ENCODE measurements around the gene UNC13C. TPM values are rescaled to one million over a fixed set of nuclear protein-coding genes. Genes with fewer than 3 reads are reported as not detected.

The UNC13C gene
- total RNA-seq, 2 experiments from 2014 or later, result not detected

GRCh38 chr15:54547491-54547890 lies 569.2 kb downstream of the UNC13C start:
- Histone ChIP-seq H2AFZ (ENCODE audit: low read length) (no peak overlapping the region), H3K4me1 (ENCODE audit: insufficient read depth, low read length, poor library complexity, severe bottlenecking) (no peaks in the 10 kb centered on the region), H3K79me2 (ENCODE audit: insufficient read depth, low read depth, low read length) (no peaks in the 10 kb centered on the region), H3K4me2 (ENCODE audit: low read length) (no peak overlapping the region), H3K27ac (ENCODE audit: low read depth, low read length, poor library complexity, severe bottlenecking) (no peak overlapping the region), H4K20me1 (ENCODE audit: insufficient read depth, low read length) (no peaks in the 10 kb centered on the region), H3K9me2 (ENCODE audit: insufficient read depth, low read length) (no peaks in the 10 kb centered on the region), H3K4me3 (ENCODE audit: low read depth, low read length, poor library complexity, severe bottlenecking) (no peak overlapping the region), H3K36me3 (ENCODE audit: insufficient read depth, low read length) (no peaks in the 10 kb centered on the region), H3K9me3 (ENCODE audit: low read length) (no peaks in the 10 kb centered on the region)
- TF ChIP-seq CTCF (conservative IDR thresholded peaks at IDR 0.05; ENCODE audit: low read length), result no peak
- no peak for TF ChIP-seq EZH2phosphoT487 (IDR thresholded peaks at IDR 0.05; ENCODE audit: borderline replicate concordance, low read depth, low read length)
- BruUV-seq (replicated peaks), result no TSS peak
- ChIA-PET CTCF (ENCODE audit: unreplicated experiment) (no interaction called here), POLR2A (no interaction called here)
- intact Hi-C loops (cut with micrococcal nuclease; ENCODE audit: unreplicated experiment), result no loop called here
- no peak for DNase-seq (ENCODE audit: low spot score)

GRCh38 chr15:54550954-54551353 lies 572.7 kb downstream of the UNC13C start:
- intact Hi-C loops (cut with micrococcal nuclease; ENCODE audit: unreplicated experiment), result no loop called here
- Histone ChIP-seq H3K4me3 (ENCODE audit: low read depth, low read length, poor library complexity, severe bottlenecking) (no peak overlapping the region), H3K27ac (ENCODE audit: low read depth, low read length, poor library complexity, severe bottlenecking) (no peak overlapping the region), H2AFZ (ENCODE audit: low read length) (no peak overlapping the region), H4K20me1 (ENCODE audit: insufficient read depth, low read length) (no peaks in the 10 kb centered on the region), H3K36me3 (ENCODE audit: insufficient read depth, low read length) (no peaks in the 10 kb centered on the region), H3K9me3 (ENCODE audit: low read length) (no peaks in the 10 kb centered on the region), H3K79me2 (ENCODE audit: insufficient read depth, low read depth, low read length) (no peaks in the 10 kb centered on the region), H3K9me2 (ENCODE audit: insufficient read depth, low read length) (no peaks in the 10 kb centered on the region), H3K4me2 (ENCODE audit: low read length) (no peak overlapping the region), H3K4me1 (ENCODE audit: insufficient read depth, low read length, poor library complexity, severe bottlenecking) (no peaks in the 10 kb centered on the region)
- POLR2A ChIA-PET, result no interaction called here
- DNase-seq (ENCODE audit: low spot score), result no peak
- no TSS peak for BruUV-seq (replicated peaks)
- CTCF ChIA-PET (ENCODE audit: unreplicated experiment), result no interaction called here
- no peak for TF ChIP-seq CTCF (conservative IDR thresholded peaks at IDR 0.05; ENCODE audit: low read length)
- no peak for TF ChIP-seq EZH2phosphoT487 (IDR thresholded peaks at IDR 0.05; ENCODE audit: borderline replicate concordance, low read depth, low read length)

GRCh38 chr15:54556231-54556630 lies 578.0 kb downstream of the UNC13C start:
- ChIA-PET CTCF (ENCODE audit: unreplicated experiment) (no interaction called here), POLR2A (no interaction called here)
- Histone ChIP-seq H3K27ac (ENCODE audit: low read depth, low read length, poor library complexity, severe bottlenecking) (no peak overlapping the region), H3K79me2 (ENCODE audit: insufficient read depth, low read depth, low read length) (no peaks in the 10 kb centered on the region), H3K4me3 (ENCODE audit: low read depth, low read length, poor library complexity, severe bottlenecking) (no peak overlapping the region), H3K4me2 (ENCODE audit: low read length) (no peak overlapping the region), H3K4me1 (ENCODE audit: insufficient read depth, low read length, poor library complexity, severe bottlenecking) (no peaks in the 10 kb centered on the region), H2AFZ (ENCODE audit: low read length) (no peak overlapping the region), H3K9me2 (ENCODE audit: insufficient read depth, low read length) (no peaks in the 10 kb centered on the region), H3K36me3 (ENCODE audit: insufficient read depth, low read length) (no peaks in the 10 kb centered on the region), H4K20me1 (ENCODE audit: insufficient read depth, low read length) (no peaks in the 10 kb centered on the region), H3K9me3 (ENCODE audit: low read length) (no peaks in the 10 kb centered on the region)
- no peak for TF ChIP-seq CTCF (conservative IDR thresholded peaks at IDR 0.05; ENCODE audit: low read length)
- no peak for TF ChIP-seq EZH2phosphoT487 (IDR thresholded peaks at IDR 0.05; ENCODE audit: borderline replicate concordance, low read depth, low read length)
- no TSS peak for BruUV-seq (replicated peaks)
- intact Hi-C loops (cut with micrococcal nuclease; ENCODE audit: unreplicated experiment), result no loop called here
- no peak for DNase-seq (ENCODE audit: low spot score)

Measured in OCI-LY7 (cell line).